ENCODE data around the gene GLRA2.

DNA sequence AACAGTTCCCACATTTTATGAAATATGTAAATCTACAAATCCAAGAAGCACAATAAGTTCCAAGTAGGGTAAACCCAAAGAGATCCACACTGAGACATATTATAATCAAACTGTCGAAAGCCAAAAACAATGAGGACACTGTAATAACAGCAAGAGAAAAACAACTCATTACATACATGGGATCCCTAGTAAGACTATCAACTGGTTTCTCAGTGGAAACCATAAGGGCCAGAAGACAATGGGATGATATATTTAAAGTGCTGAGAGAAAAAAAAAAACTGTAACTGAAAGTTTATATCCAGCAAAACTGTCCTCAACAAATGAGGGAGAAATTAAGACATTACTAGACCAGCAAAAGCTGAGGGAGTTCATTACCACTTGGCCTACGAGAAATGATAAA, 34.7 kb downstream of the GLRA2 start:
- TF ChIP-seq, protein P1, sequence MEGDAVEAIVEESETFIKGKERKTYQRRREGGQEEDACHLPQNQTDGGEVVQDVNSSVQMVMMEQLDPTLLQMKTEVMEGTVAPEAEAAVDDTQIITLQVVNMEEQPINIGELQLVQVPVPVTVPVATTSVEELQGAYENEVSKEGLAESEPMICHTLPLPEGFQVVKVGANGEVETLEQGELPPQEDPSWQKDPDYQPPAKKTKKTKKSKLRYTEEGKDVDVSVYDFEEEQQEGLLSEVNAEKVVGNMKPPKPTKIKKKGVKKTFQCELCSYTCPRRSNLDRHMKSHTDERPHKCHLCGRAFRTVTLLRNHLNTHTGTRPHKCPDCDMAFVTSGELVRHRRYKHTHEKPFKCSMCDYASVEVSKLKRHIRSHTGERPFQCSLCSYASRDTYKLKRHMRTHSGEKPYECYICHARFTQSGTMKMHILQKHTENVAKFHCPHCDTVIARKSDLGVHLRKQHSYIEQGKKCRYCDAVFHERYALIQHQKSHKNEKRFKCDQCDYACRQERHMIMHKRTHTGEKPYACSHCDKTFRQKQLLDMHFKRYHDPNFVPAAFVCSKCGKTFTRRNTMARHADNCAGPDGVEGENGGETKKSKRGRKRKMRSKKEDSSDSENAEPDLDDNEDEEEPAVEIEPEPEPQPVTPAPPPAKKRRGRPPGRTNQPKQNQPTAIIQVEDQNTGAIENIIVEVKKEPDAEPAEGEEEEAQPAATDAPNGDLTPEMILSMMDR (IDR thresholded peaks at IDR 0.05): no peak
- TF ChIP-seq POLR2A (IDR thresholded peaks at IDR 0.05): no peak

All from suprapubic skin (tissue), 3 donors.